ENCODE results near the gene LDB1. TPM values are rescaled to one million over a fixed set of nuclear protein-coding genes. Genes with fewer than 3 reads are reported as not detected.

The LDB1 gene
- total RNA-seq, 2 experiments from 2014 or later: 68.5 to 70.9 TPM

- Mint-ChIP-seq H3K4me3 (peak overlapping the region; percentile 84), H3K4me1 (ENCODE audit: low read depth) (peaks cover 50% of the 10 kb centered on the region), H3K27ac (peak overlapping the region; percentile 100), H3K9me3 (no peaks in the 10 kb centered on the region), H3K27me3 (no peaks in the 10 kb centered on the region), H3K36me3 (ENCODE audit: low read depth) (peaks cover 29% of the 10 kb centered on the region)
- ATAC-seq: peak; percentile 61
- intact Hi-C loops (cut with micrococcal nuclease): no loop called here
- ChIA-PET CTCF (interaction anchor here (1.0 to 1.8 kb wide), 4 partner anchors 8 to 285 kb away, joined by 3 to 6 read pairs (median 4); no protein-coding TSS in a partner anchor), POLR2A (interaction anchor here (1.3 to 6.6 kb wide), 5 partner anchors 12 to 320 kb away, joined by 3 to 65 read pairs (median 5); partner anchors contain the start of genes FBXL15, NOLC1 and PPRC1)
- DNase-seq: peak; percentile 91
- TF ChIP-seq, protein P1, sequence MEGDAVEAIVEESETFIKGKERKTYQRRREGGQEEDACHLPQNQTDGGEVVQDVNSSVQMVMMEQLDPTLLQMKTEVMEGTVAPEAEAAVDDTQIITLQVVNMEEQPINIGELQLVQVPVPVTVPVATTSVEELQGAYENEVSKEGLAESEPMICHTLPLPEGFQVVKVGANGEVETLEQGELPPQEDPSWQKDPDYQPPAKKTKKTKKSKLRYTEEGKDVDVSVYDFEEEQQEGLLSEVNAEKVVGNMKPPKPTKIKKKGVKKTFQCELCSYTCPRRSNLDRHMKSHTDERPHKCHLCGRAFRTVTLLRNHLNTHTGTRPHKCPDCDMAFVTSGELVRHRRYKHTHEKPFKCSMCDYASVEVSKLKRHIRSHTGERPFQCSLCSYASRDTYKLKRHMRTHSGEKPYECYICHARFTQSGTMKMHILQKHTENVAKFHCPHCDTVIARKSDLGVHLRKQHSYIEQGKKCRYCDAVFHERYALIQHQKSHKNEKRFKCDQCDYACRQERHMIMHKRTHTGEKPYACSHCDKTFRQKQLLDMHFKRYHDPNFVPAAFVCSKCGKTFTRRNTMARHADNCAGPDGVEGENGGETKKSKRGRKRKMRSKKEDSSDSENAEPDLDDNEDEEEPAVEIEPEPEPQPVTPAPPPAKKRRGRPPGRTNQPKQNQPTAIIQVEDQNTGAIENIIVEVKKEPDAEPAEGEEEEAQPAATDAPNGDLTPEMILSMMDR (IDR thresholded peaks at IDR 0.05): no peak
Measured at GRCh38 chr10:102114861-102115618, 5.1 kb downstream of the LDB1 start.

- TF ChIP-seq, protein P1 (IDR thresholded peaks at IDR 0.05): no peak
- Mint-ChIP-seq H3K27ac (peak overlapping the region; percentile 100), H3K27me3 (no peaks in the 10 kb centered on the region), H3K4me3 (peak overlapping the region; percentile 84), H3K4me1 (ENCODE audit: low read depth) (peaks cover 50% of the 10 kb centered on the region), H3K36me3 (ENCODE audit: low read depth) (peaks cover 34% of the 10 kb centered on the region), H3K9me3 (no peaks in the 10 kb centered on the region)
- ATAC-seq: no peak
- CTCF ChIA-PET: interaction anchor here (1.0 to 2.8 kb wide), 8 partner anchors 9 to 273 kb away, joined by 3 to 15 read pairs (median 4); partner anchors contain the start of gene PPRC1
- intact Hi-C loops (cut with micrococcal nuclease): no loop called here
- POLR2A ChIA-PET: interaction anchor here (2.0 to 6.6 kb wide), 3 partner anchors 12 to 36 kb away, joined by 5 to 65 read pairs (median 7); partner anchors contain the start of genes NOLC1 and PPRC1
- peak; percentile 38 for DNase-seq
Measured at GRCh38 chr10:102113956-102114857, 6.0 kb downstream of the LDB1 start.

- POLR2A ChIA-PET: interaction anchor here (2.0 to 6.6 kb wide), 3 partner anchors 11 to 37 kb away, joined by 5 to 65 read pairs (median 7); partner anchors contain the start of genes NOLC1 and PPRC1
- H3K36me3 Mint-ChIP-seq (ENCODE audit: low read depth): peaks cover 36% of the 10 kb centered on the region
- DNase-seq (peak; percentile 47), ATAC-seq (no peak)
- no peaks in the 10 kb centered on the region for H3K9me3 Mint-ChIP-seq
- CTCF ChIA-PET: interaction anchor here (0.7 to 2.8 kb wide), 10 partner anchors 10 to 272 kb away, joined by 3 to 15 read pairs (median 3); partner anchors contain the start of gene PPRC1
- intact Hi-C loops (cut with micrococcal nuclease): no loop called here
- H3K27me3 Mint-ChIP-seq: no peaks in the 10 kb centered on the region
- TF ChIP-seq, protein P1 (IDR thresholded peaks at IDR 0.05): no peak
- H3K27ac Mint-ChIP-seq: peak overlapping the region; percentile 85
- peaks cover 48% of the 10 kb centered on the region for H3K4me1 Mint-ChIP-seq (ENCODE audit: low read depth)
- H3K4me3 Mint-ChIP-seq: peak overlapping the region; percentile 84
Measured at GRCh38 chr10:102113261-102113955, 6.8 kb downstream of the LDB1 start.

- intact Hi-C loops (cut with micrococcal nuclease): no loop called here
- peaks cover 37% of the 10 kb centered on the region for H3K36me3 Mint-ChIP-seq (ENCODE audit: low read depth)
- peak overlapping the region; percentile 18 for H3K27ac Mint-ChIP-seq
- TF ChIP-seq, protein P1 (IDR thresholded peaks at IDR 0.05): peak; percentile 28
- no peaks in the 10 kb centered on the region for H3K27me3 Mint-ChIP-seq
- ATAC-seq: no peak
- CTCF ChIA-PET: interaction anchor here (0.7 to 2.8 kb wide), 7 partner anchors 10 to 271 kb away, joined by 3 to 10 read pairs (median 7); partner anchors contain the start of gene PPRC1
- POLR2A ChIA-PET: interaction anchor here (0.5 to 1.2 kb wide), 2 partner anchors 48 to 141 kb away, joined by 3 to 4 read pairs; no protein-coding TSS in a partner anchor
- no peaks in the 10 kb centered on the region for H3K9me3 Mint-ChIP-seq
- DNase-seq: no peak
- H3K4me1 Mint-ChIP-seq (ENCODE audit: low read depth): peaks cover 37% of the 10 kb centered on the region
- H3K4me3 Mint-ChIP-seq: peak overlapping the region; percentile 84
Measured at GRCh38 chr10:102112210-102112817, 7.9 kb downstream of the LDB1 start.

Data from activated CD8-positive, alpha-beta T cell treated with anti-CD3 and anti-CD28 coated beads for 36 hours (primary cell).